T-helper 9 cell (primary cell): ENCODE results near the gene EPRS1.
"Not testable (repeated sequence)": the region's sequence is repeated elsewhere in the genome, so short reads cannot be mapped to it uniquely, and the experiment has no call there.

Experiments used
- DNase-seq: peaks from one replicate; pipeline ENCODE4 v3.0.0-alpha.2; 2020
- total RNA-seq, 2 donors: gene quantifications; one replicate each; lab custom pipeline; 2026; lab: John Stamatoyannopoulos, UW

The EPRS1 gene
- total RNA-seq: 123 to 376 reads per million in 2 donors

- DNase-seq: peak; percentile 85
These were observed at the start of gene EPRS1 for GRCh38 chr1:220046052-220046930. Gene EPRS1, minus strand, starts transcription at chr1:220046505. Its CDS starts 117 bp downstream, at chr1:220046388.

GRCh38 chr1:220094016-220094911 lies 48.0 kb upstream of the EPRS1 start, which contains the start of gene IARS2:
Gene IARS2, plus strand, starts transcription at chr1:220094132. Its CDS starts 85 bp downstream, at chr1:220094217.
- DNase-seq: peak; percentile 91

- no peak for DNase-seq
These were observed 47.2 kb upstream of the EPRS1 start for GRCh38 chr1:220093361-220094015.

GRCh38 chr1:220092694-220093093 lies 46.4 kb upstream of the EPRS1 start:
- no peak for DNase-seq

GRCh38 chr1:220089650-220090556 lies 43.6 kb upstream of the EPRS1 start, which contains the start of gene BPNT1:
Gene BPNT1, minus strand, starts transcription at chr1:220089788. Its CDS starts 9,942 bp downstream, at chr1:220079846.
- peak; percentile 100 for DNase-seq

- not testable (repeated sequence) for DNase-seq
These were observed 40.0 kb upstream of the EPRS1 start for GRCh38 chr1:220086261-220086686.

- no peak for DNase-seq
These were observed 38.2 kb upstream of the EPRS1 start for GRCh38 chr1:220084460-220084859.

- no peak for DNase-seq
These were observed 31.6 kb upstream of the EPRS1 start for GRCh38 chr1:220077887-220078286.

GRCh38 chr1:220076861-220077762 lies 30.8 kb upstream of the EPRS1 start:
- no peak for DNase-seq

- DNase-seq: no peak
These were observed 21.2 kb upstream of the EPRS1 start for GRCh38 chr1:220067269-220068204.

- no peak for DNase-seq
These were observed 16.3 kb upstream of the EPRS1 start for GRCh38 chr1:220062629-220063028.

- DNase-seq: no peak
These were observed 14.6 kb upstream of the EPRS1 start for GRCh38 chr1:220060876-220061275.

GRCh38 chr1:220056374-220056773 lies 10.1 kb upstream of the EPRS1 start:
- no peak for DNase-seq

- DNase-seq: no peak
These were observed 801 bp downstream of the EPRS1 start for GRCh38 chr1:220045356-220046051.

GRCh38 chr1:220044678-220045355 lies 1.5 kb downstream of the EPRS1 start:
- DNase-seq: no peak

- DNase-seq: no peak
These were observed 2.7 kb downstream of the EPRS1 start for GRCh38 chr1:220043646-220044045.

GRCh38 chr1:220040028-220040596 lies 6.2 kb downstream of the EPRS1 start:
- DNase-seq: no peak

- no peak for DNase-seq
These were observed 7.7 kb downstream of the EPRS1 start for GRCh38 chr1:220038640-220039039.
